Mammary epithelial cell (primary cell): ENCODE data around the gene PKD1L1.

Experiments
- EZH2 ChIP-seq: IDR thresholded peaks from 2 replicates; pipeline ENCODE4 v1.6.1; 2012; ENCODE audit warnings: low read length, inconsistent platforms, borderline replicate concordance
- TF ChIP-seq, protein P1 (sequence below), 2 donors: IDR thresholded peaks in 1 of 2; conservative IDR thresholded peaks in 1 of 2; 2 replicates each; pipeline ENCODE4 v1.5.1; 2011 to 2012; ENCODE audit warnings: inconsistent platforms in 2 of 2, low read length in 2 of 2, mild to moderate bottlenecking in 2 of 2, control low read depth in 1 of 2, low read depth in 1 of 2; ENCODE audit not compliant: insufficient read depth in 1 of 2; ENCODE audit errors: extremely low read depth in 1 of 2

DNA sequence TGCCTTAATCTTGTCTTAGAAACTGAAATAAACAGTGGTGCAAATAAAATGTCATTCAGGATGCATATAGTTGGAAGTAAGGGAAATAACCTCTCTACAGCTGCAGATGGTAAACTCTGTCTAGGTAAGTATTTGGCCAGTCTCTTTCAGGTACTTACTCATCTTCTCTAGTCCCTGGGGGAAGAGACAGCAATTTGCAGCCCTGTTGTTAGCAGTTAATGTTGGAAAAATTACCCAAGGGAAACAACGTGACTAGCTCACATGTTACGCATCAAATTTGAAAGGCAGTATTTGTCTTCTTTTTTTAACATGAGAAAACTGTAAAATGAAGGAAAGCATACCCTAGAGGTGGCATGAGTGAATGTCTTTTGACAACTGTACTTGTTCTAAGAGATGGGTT lies 34.3 kb upstream of the PKD1L1 start:
- TF ChIP-seq, protein P1, sequence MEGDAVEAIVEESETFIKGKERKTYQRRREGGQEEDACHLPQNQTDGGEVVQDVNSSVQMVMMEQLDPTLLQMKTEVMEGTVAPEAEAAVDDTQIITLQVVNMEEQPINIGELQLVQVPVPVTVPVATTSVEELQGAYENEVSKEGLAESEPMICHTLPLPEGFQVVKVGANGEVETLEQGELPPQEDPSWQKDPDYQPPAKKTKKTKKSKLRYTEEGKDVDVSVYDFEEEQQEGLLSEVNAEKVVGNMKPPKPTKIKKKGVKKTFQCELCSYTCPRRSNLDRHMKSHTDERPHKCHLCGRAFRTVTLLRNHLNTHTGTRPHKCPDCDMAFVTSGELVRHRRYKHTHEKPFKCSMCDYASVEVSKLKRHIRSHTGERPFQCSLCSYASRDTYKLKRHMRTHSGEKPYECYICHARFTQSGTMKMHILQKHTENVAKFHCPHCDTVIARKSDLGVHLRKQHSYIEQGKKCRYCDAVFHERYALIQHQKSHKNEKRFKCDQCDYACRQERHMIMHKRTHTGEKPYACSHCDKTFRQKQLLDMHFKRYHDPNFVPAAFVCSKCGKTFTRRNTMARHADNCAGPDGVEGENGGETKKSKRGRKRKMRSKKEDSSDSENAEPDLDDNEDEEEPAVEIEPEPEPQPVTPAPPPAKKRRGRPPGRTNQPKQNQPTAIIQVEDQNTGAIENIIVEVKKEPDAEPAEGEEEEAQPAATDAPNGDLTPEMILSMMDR (conservative IDR thresholded peaks at IDR 0.05 in 1 of 2, IDR thresholded peaks at IDR 0.05 in 1 of 2; ENCODE audit: extremely low read depth in 1 of 2, insufficient read depth in 1 of 2, low read depth in 1 of 2, low read length in 2 of 2) = no peak
- no peak for TF ChIP-seq EZH2
